PC-3 (cell line): ENCODE data around the gene EPG5. TPM values are rescaled to one million over a fixed set of nuclear protein-coding genes. Genes with fewer than 3 reads are reported as not detected.

Experiments used
- ATAC-seq: fragments of 200-7000 bp; cut with Tn5 transposase; 2 replicates; pipeline ENCODE4 v1.9.1; 2020; ENCODE audit warnings: mild to moderate bottlenecking, moderate library complexity
- BruUV-seq: library from RNA; stranded (reverse); fragments of 400-500 nt; replicated peaks from 2 replicates; lab custom pipeline; 2021; lab: Mats Ljungman, UMichigan
- CTCF ChIA-PET: fragments of 300-600 bp; sonication (Branson Sonifier 250); formaldehyde crosslinking; loops from one replicate; lab custom pipeline; 2022; ENCODE audit warnings: antibody characterized with exemption; lab: Charles Lee
- POLR2A ChIA-PET: fragments of 300-600 bp; sonication (Branson Sonifier 250); formaldehyde crosslinking; loops from one replicate; lab custom pipeline; 2022; ENCODE audit warnings: antibody characterized with exemption; ENCODE audit not compliant: unreplicated experiment; lab: Charles Lee
- DNase-seq: peaks from one replicate; pipeline ENCODE4 v3.0.0-alpha.2; 2015
- H2AFZ ChIP-seq: fragments of 300-600 bp; sonication (generic); 2 replicates; pipeline ENCODE4 v1.6.0; 2016; ENCODE audit warnings: antibody characterized with exemption, low read length
- H3F3A ChIP-seq: fragments of 300-600 bp; sonication (generic); one replicate; pipeline ENCODE4 v1.6.0; 2017; ENCODE audit warnings: antibody characterized with exemption, low read length, control low read depth, mild to moderate bottlenecking; ENCODE audit not compliant: unreplicated experiment
- H3K27ac ChIP-seq: fragments of 300-600 bp; sonication (generic); 2 replicates; pipeline ENCODE4 v1.5.1; 2016; ENCODE audit warnings: mild to moderate bottlenecking, low read length
- H3K27me3 ChIP-seq: fragments of 300-600 bp; sonication (generic); 2 replicates; pipeline ENCODE4 v1.6.1; 2016; ENCODE audit warnings: low read length, mixed read lengths
- H3K36me3 ChIP-seq: fragments of 300-600 bp; sonication (generic); 2 replicates; pipeline ENCODE4 v1.6.1; 2016; ENCODE audit warnings: low read depth, mixed run types, low read length, mixed read lengths
- H3K4me1 ChIP-seq: fragments of 300-600 bp; sonication (generic); 2 replicates; pipeline ENCODE4 v1.5.1; 2016; ENCODE audit warnings: low read length; ENCODE audit not compliant: insufficient read depth
- H3K4me2 ChIP-seq: fragments of 300-600 bp; sonication (generic); 2 replicates; pipeline ENCODE4 v1.6.0; 2016; ENCODE audit warnings: low read length
- H3K4me3 ChIP-seq: fragments of 300-600 bp; sonication (generic); 2 replicates; pipeline ENCODE4 v1.5.1; 2016; ENCODE audit warnings: mild to moderate bottlenecking, low read length, mixed read lengths
- H3K79me2 ChIP-seq: fragments of 300-600 bp; sonication (generic); 2 replicates; pipeline ENCODE4 v1.6.1; 2017; ENCODE audit warnings: low read length, mixed read lengths
- H3K9ac ChIP-seq: fragments of 300-600 bp; sonication (generic); 2 replicates; pipeline ENCODE4 v1.6.0; 2016; ENCODE audit warnings: mild to moderate bottlenecking, low read length
- H3K9me2 ChIP-seq: fragments of 300-600 bp; sonication (generic); replicated peaks from 2 replicates; pipeline ENCODE4 v1.6.1; 2016; ENCODE audit warnings: mixed run types, low read length, mixed read lengths
- H3K9me3 ChIP-seq: fragments of 300-600 bp; sonication (generic); 2 replicates; pipeline ENCODE4 v1.6.1; 2016; ENCODE audit warnings: low read length, mixed read lengths
- H4K20me1 ChIP-seq: fragments of 300-600 bp; sonication (generic); 2 replicates; pipeline ENCODE4 v1.6.1; 2016; ENCODE audit warnings: low read length, mixed read lengths
- CTCF ChIP-seq: fragments of 300-600 bp; sonication (generic); conservative IDR thresholded peaks from 2 replicates; pipeline ENCODE4 v1.5.1; 2017; ENCODE audit warnings: antibody characterized with exemption, low read depth, mild to moderate bottlenecking, low read length
- EZH2 ChIP-seq: fragments of 300-600 bp; sonication (generic); IDR thresholded peaks from one replicate; pipeline ENCODE4 v1.6.1; 2017; ENCODE audit warnings: antibody characterized with exemption, mild to moderate bottlenecking, low read length; ENCODE audit not compliant: unreplicated experiment
- EZH2phosphoT487 ChIP-seq: fragments of 300-600 bp; sonication (generic); IDR thresholded peaks from 2 replicates; pipeline ENCODE4 v1.6.1; 2018; ENCODE audit warnings: mild to moderate bottlenecking, antibody characterized with exemption, low read length, borderline replicate concordance
- intact Hi-C: fragments of 100-400 bp; cut with micrococcal nuclease; formaldehyde crosslinking; loops from 2 replicates; pipeline ENCODE4 v1.9.0; 2023
- total RNA-seq: library from RNA; depleted of rRNA; stranded (reverse); fragments of >200 nt; gene quantifications from 2 replicates; pipeline ENCODE4 v1.2.3, GENCODE V29; 2014

EPG5 gene
- total RNA-seq, 1 experiment from 2014 or later = 7.1 TPM

- ChIA-PET POLR2A (no interaction called here), CTCF (no interaction called here)
- no peak for DNase-seq
Observed at GRCh38 chr18:45837283-45838070, 129.7 kb downstream of the EPG5 start.

GRCh38 chr18:45836242-45837205, 130.6 kb downstream of the EPG5 start:
- TF ChIP-seq EZH2 (no peak), CTCF (no peak), EZH2phosphoT487 (no peak)
- Histone ChIP-seq H3K79me2 (no peaks in the 10 kb centered on the region), H3K9ac (no peak overlapping the region), H3K4me3 (no peak overlapping the region), H3K9me3 (no peaks in the 10 kb centered on the region), H3K9me2 (no peaks in the 10 kb centered on the region), H2AFZ (no peak overlapping the region), H3F3A (no peaks in the 10 kb centered on the region), H3K4me1 (peaks cover 7% of the 10 kb centered on the region; the same call in 1 of the 2 replicates), H3K27me3 (no peaks in the 10 kb centered on the region), H4K20me1 (no peaks in the 10 kb centered on the region), H3K4me2 (no peak overlapping the region), H3K27ac (no peak overlapping the region), H3K36me3 (no peaks in the 10 kb centered on the region)
- CTCF ChIA-PET = no interaction called here
- BruUV-seq = no TSS peak
- no peak for ATAC-seq
- no peak for DNase-seq
- intact Hi-C loops = no loop called here
- POLR2A ChIA-PET = no interaction called here

More at GRCh38 chr18:45837283-45838070, 129.7 kb downstream of the EPG5 start:
- no peaks in the 10 kb centered on the region for H3K79me2 ChIP-seq
- no peak overlapping the region for H3K9ac ChIP-seq
- no peak overlapping the region for H3K27ac ChIP-seq
- TF ChIP-seq CTCF = no peak
- no peak for TF ChIP-seq EZH2phosphoT487
- no peak for TF ChIP-seq EZH2
- no peaks in the 10 kb centered on the region for H3K36me3 ChIP-seq
- H3K4me3 ChIP-seq = no peak overlapping the region
- H2AFZ ChIP-seq = no peak overlapping the region
- no peak overlapping the region for H3K4me2 ChIP-seq
- intact Hi-C loops = loop anchor here (2.0 kb wide), 1 partner anchor 35 kb away; no protein-coding TSS in a partner anchor
- H3K9me2 ChIP-seq = no peaks in the 10 kb centered on the region
- H3K9me3 ChIP-seq = no peaks in the 10 kb centered on the region
- BruUV-seq = no TSS peak
- no peaks in the 10 kb centered on the region for H3F3A ChIP-seq
- no peaks in the 10 kb centered on the region for H3K27me3 ChIP-seq
- ATAC-seq = no peak
- H3K4me1 ChIP-seq = peaks cover 7% of the 10 kb centered on the region; the same call in 1 of the 2 replicates
- H4K20me1 ChIP-seq = no peaks in the 10 kb centered on the region
